Left ventricle myocardium inferior (tissue), 1 donor: ENCODE measurements around the gene MACROD1. TPM values are rescaled to one million over a fixed set of nuclear protein-coding genes. Genes with fewer than 3 reads are reported as not detected.
A peak's percentile ranks its signal among the peaks of the same experiment; 100 is the strongest.

Experiments
- DNase-seq: peaks from one replicate; pipeline ENCODE4 v3.0.0-alpha.2; 2020
- H3K27ac ChIP-seq: fragments of 200-600 bp; replicated peaks from 2 replicates; pipeline ENCODE4 v1.8.0; 2021
- H3K27me3 ChIP-seq: fragments of 200-600 bp; 2 replicates; pipeline ENCODE4 v1.8.0; 2021; ENCODE audit warnings: low read depth
- H3K36me3 ChIP-seq: fragments of 200-600 bp; 2 replicates; pipeline ENCODE4 v1.8.0; 2021
- H3K4me1 ChIP-seq: fragments of 200-600 bp; 2 replicates; pipeline ENCODE4 v1.8.0; 2021
- H3K4me3 ChIP-seq: fragments of 200-600 bp; 2 replicates; pipeline ENCODE4 v1.8.0; 2021; ENCODE audit warnings: mild to moderate bottlenecking, moderate library complexity
- H3K9me3 ChIP-seq: fragments of 200-600 bp; replicated peaks from 2 replicates; pipeline ENCODE4 v1.8.0; 2021
- intact Hi-C: fragments of 100-400 bp; cut with micrococcal nuclease; formaldehyde crosslinking; loops from one replicate; pipeline ENCODE4 v1.11.0; 2022
- long read RNA-seq: library from polyadenylated mRNA; unstranded; transcript quantifications from one replicate; pipeline ENCODE4 v2.0.0, GENCODE V29; 2021
- total RNA-seq: library from RNA; stranded (reverse); fragmentation: NEBNext Ultra II Directional; extraction: Animal tissue kit (Norgen Biotek cat#: 25700); gene quantifications from one replicate; pipeline ENCODE4 v1.2.1, GENCODE V29; 2021
- TF ChIP-seq, protein P1 (sequence below): fragments of 200-600 bp; IDR thresholded peaks from 2 replicates; pipeline ENCODE4 v1.8.0; 2021; ENCODE audit warnings: antibody characterized with exemption, mild to moderate bottlenecking, borderline replicate concordance
- donor health status: DM: no; HTN: yes; CAD: no; lungs with severe emphysema.

Gene MACROD1, protein sequence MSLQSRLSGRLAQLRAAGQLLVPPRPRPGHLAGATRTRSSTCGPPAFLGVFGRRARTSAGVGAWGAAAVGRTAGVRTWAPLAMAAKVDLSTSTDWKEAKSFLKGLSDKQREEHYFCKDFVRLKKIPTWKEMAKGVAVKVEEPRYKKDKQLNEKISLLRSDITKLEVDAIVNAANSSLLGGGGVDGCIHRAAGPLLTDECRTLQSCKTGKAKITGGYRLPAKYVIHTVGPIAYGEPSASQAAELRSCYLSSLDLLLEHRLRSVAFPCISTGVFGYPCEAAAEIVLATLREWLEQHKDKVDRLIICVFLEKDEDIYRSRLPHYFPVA
- total RNA-seq: 127 TPM
- long read RNA-seq, transcript MACROD1-201 (11 exons, 1,205 nt): major isoform, 162 of 222 reads
- long read RNA-seq, partial matches to known transcripts: 18 of 222 reads
- long read RNA-seq, other reads (novel, unspliced or antisense): 41 of 222 reads

DNA sequence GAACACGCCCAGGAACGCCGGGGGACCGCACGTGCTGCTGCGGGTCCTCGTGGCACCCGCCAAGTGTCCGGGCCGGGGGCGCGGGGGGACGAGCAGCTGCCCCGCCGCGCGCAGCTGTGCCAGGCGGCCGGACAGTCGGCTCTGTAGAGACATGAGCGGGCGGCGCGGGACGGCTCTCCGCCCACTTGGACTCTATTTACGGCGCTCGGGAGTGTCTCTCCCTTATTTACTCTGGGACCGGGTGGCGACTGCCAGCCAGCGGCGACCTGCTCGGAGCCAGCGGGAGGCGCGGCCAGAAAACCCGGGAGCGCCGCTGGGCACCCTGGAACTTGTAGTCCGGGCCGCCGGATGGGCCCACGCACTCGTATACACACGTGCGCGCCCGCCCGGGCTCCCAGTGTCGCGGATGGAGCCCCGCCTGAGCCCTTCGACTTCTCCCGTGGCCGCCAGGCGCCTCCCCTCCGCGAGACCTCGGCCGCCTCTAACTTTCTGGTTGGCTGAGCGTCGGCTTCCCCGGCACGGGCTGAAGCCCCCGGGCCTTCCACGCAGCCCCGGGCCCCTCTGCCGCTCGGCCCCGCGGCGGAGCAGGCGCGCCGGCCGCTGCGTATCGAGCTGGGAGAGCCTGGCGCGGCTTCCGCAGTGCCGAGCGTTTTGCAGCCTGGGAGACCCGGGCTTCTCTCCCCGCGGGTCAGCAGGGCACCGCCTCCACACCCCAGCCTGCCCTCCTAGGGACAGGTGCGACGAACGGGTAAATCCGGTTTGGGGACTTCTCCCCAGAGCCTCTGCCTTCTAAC lies at the start of gene MACROD1:
MACROD1 (minus strand) TSS at position 272 of the 794 bp plus-strand sequence; CDS start at position 153, 119 bp downstream.
- Histone ChIP-seq H3K27ac (peak within 1 kb of the TSS; percentile 92), H3K36me3 (no peaks in the 10 kb centered on the region), H3K4me3 (peak within 1 kb of the TSS; percentile 90), H3K4me1 (peaks cover 34% of the 10 kb centered on the region), H3K9me3 (no peaks in the 10 kb centered on the region), H3K27me3 (no peaks in the 10 kb centered on the region)
- TF ChIP-seq, protein P1, sequence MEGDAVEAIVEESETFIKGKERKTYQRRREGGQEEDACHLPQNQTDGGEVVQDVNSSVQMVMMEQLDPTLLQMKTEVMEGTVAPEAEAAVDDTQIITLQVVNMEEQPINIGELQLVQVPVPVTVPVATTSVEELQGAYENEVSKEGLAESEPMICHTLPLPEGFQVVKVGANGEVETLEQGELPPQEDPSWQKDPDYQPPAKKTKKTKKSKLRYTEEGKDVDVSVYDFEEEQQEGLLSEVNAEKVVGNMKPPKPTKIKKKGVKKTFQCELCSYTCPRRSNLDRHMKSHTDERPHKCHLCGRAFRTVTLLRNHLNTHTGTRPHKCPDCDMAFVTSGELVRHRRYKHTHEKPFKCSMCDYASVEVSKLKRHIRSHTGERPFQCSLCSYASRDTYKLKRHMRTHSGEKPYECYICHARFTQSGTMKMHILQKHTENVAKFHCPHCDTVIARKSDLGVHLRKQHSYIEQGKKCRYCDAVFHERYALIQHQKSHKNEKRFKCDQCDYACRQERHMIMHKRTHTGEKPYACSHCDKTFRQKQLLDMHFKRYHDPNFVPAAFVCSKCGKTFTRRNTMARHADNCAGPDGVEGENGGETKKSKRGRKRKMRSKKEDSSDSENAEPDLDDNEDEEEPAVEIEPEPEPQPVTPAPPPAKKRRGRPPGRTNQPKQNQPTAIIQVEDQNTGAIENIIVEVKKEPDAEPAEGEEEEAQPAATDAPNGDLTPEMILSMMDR: no peak
- intact Hi-C loops: no loop called here
- DNase-seq: peak; percentile 91

DNA sequence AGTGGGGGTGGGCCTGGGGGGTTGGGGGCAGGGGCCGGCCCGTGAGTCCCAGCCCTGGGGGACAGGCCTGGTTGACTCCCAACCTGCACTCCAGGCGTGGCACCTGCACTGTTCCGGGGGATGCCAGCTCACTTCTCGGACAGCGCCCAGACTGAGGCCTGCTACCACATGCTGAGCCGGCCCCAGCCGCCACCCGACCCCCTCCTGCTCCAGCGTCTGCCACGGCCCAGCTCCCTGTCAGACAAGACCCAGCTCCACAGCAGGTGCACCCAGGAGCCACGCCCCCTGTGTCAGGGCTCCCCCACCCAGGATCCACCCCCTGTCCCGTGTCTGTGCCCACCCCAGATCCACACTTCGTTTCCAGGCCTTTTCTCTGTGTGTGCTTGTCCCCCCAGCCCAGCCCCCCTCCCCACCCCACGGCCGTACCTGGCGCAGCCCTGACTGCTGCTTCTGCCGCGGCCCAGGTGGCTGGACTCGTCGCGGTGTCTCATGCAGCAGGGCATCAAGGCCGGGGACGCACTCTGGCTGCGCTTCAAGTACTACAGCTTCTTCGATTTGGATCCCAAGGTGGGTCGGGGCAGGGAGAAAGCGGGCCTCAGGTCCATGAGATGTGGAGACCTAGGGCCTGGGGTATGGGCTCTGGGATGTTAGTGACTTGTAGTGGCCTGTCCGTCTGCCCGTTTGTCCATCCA lies 45.4 kb upstream of the MACROD1 start:
- no peak overlapping the region for H3K27ac ChIP-seq
- no peak overlapping the region for H3K4me3 ChIP-seq
- no peak for DNase-seq
- TF ChIP-seq, protein P1: no peak
- H3K9me3 ChIP-seq: no peaks in the 10 kb centered on the region
- H3K36me3 ChIP-seq: peaks cover 3% of the 10 kb centered on the region
- H3K4me1 ChIP-seq: peaks cover 25% of the 10 kb centered on the region
- no peaks in the 10 kb centered on the region for H3K27me3 ChIP-seq
- intact Hi-C loops: no loop called here

DNA sequence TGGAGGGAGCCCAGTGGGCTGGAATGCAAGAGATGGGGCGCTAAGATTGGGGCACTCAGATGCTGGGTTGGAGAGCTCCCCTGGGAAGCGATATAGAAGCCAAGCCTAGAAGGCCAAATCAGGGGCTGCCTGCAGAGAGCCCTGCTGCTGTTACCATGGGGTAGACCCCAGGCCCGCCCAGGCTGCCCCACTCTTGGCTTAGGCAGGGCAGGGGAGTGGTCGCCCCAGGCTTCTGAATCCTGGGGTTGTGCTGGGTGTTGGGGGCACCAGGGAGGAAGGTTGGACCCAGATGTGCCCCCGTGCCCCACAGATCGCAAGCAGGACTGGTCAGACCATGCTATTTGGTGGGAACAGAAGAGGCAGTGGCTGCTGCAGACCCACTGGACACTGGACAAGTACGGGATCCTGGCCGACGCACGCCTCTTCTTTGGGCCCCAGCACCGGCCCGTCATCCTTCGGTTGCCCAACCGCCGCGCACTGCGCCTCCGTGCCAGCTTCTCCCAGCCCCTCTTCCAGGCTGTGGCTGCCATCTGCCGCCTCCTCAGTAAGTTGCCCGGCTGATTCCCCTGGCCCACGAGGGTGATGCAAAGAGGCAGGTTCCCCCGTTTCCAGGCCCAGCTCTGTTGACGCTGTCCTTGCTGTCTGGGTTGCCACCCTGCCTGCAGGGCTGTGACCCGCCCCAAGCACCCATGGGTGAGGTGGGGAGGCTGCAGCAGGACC lies 44.5 kb upstream of the MACROD1 start:
- H3K36me3 ChIP-seq: peaks cover 12% of the 10 kb centered on the region
- intact Hi-C loops: no loop called here

DNA sequence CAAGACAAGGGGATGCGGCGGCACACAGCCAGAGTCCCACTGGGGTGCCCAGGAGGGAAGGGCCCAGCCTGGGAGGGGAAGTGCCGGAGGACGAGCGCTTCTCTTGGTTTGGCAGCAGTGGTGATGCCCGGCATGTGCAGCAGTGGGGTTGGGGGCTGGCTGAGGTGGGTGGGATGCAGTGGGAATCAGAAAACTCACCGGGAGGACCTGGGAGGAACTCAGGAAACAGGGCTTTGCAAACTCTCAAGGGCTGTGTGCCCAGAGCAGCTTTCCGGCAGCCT lies 43.6 kb upstream of the MACROD1 start:
- peaks cover 20% of the 10 kb centered on the region for H3K36me3 ChIP-seq
- intact Hi-C loops: loop anchor here (5.0 kb wide), 1 partner anchor 93 kb away; the partner anchor contains the start of gene CATSPERZ
- no peak overlapping the region for H3K27ac ChIP-seq
- H3K27me3 ChIP-seq: no peaks in the 10 kb centered on the region
- H3K9me3 ChIP-seq: no peaks in the 10 kb centered on the region
- TF ChIP-seq, protein P1: no peak
- no peak overlapping the region for H3K4me3 ChIP-seq
- DNase-seq: no peak
- H3K4me1 ChIP-seq: peaks cover 39% of the 10 kb centered on the region

More for the DNA sequence above, 44.5 kb upstream of the MACROD1 start:
- Histone ChIP-seq H3K27ac (no peak overlapping the region), H3K4me1 (peaks cover 33% of the 10 kb centered on the region), H3K9me3 (no peaks in the 10 kb centered on the region), H3K4me3 (no peak overlapping the region), H3K27me3 (no peaks in the 10 kb centered on the region)
- DNase-seq: no peak
- TF ChIP-seq, protein P1: no peak
